ENCODE measurements around the gene CYP26C1.
A peak's percentile ranks its signal among the peaks of the same experiment; 100 is the strongest.

Gene CYP26C1

GRCh38 chr10:93030409-93030808 lies 30.2 kb upstream of the CYP26C1 start:
- DNase-seq (ENCODE audit: low spot score), result no peak
- TF ChIP-seq, protein P1, sequence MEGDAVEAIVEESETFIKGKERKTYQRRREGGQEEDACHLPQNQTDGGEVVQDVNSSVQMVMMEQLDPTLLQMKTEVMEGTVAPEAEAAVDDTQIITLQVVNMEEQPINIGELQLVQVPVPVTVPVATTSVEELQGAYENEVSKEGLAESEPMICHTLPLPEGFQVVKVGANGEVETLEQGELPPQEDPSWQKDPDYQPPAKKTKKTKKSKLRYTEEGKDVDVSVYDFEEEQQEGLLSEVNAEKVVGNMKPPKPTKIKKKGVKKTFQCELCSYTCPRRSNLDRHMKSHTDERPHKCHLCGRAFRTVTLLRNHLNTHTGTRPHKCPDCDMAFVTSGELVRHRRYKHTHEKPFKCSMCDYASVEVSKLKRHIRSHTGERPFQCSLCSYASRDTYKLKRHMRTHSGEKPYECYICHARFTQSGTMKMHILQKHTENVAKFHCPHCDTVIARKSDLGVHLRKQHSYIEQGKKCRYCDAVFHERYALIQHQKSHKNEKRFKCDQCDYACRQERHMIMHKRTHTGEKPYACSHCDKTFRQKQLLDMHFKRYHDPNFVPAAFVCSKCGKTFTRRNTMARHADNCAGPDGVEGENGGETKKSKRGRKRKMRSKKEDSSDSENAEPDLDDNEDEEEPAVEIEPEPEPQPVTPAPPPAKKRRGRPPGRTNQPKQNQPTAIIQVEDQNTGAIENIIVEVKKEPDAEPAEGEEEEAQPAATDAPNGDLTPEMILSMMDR (IDR thresholded peaks at IDR 0.05; ENCODE audit: borderline replicate concordance, control extremely low read depth, extremely low read depth, insufficient read depth, missing control alignments), result no peak
- in situ Hi-C loops (cut with MboI; ENCODE audit: low sequenced_read_pairs, unreplicated experiment), result no loop called here

DNA sequence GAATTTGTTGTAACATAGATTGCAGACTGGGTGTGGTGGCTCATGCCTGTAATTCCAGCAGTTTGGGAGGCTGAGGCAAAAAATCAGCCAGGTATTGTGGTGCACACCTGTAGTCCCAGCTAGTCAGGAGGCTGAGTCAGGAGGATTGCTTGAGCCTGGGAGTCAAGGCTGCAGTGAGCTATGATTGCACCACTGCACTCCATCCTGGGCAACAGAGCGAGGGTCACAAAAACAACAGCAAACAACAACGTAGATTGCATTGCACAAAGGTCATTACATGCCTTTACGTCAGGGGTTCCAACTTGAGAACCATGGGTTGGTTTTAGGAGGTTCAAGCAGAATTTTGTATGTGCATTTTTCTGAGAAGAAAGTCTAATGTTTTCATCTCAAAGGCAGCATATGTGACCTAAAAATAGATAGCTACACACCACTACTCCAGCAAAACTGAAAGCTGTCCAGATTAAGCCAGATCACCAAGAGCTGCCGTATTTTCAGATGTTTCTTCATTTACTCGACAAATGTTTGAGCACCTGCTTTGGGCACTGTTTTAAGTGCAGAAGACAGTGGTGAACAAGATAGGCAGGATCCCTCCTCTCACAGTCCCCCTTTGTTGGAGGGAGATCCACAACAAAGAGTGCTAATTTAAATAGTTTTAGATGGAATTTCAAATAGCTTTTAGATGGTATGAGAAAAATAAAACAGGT lies 28.3 kb upstream of the CYP26C1 start:
- no peak for DNase-seq (ENCODE audit: low spot score)
- in situ Hi-C loops (cut with MboI; ENCODE audit: low sequenced_read_pairs, unreplicated experiment), result no loop called here
- TF ChIP-seq, protein P1 (IDR thresholded peaks at IDR 0.05; ENCODE audit: borderline replicate concordance, control extremely low read depth, extremely low read depth, insufficient read depth, missing control alignments), result no peak

- in situ Hi-C loops (cut with MboI; ENCODE audit: low sequenced_read_pairs, unreplicated experiment), result no loop called here
- TF ChIP-seq, protein P1 (IDR thresholded peaks at IDR 0.05; ENCODE audit: borderline replicate concordance, control extremely low read depth, extremely low read depth, insufficient read depth, missing control alignments), result no peak
- no peak for DNase-seq (ENCODE audit: low spot score)
Measured at GRCh38 chr10:93032809-93033137, 27.8 kb upstream of the CYP26C1 start.

GRCh38 chr10:93034426-93034825 lies 26.2 kb upstream of the CYP26C1 start:
- in situ Hi-C loops (cut with MboI; ENCODE audit: low sequenced_read_pairs, unreplicated experiment), result no loop called here
- no peak for DNase-seq (ENCODE audit: low spot score)
- TF ChIP-seq, protein P1 (IDR thresholded peaks at IDR 0.05; ENCODE audit: borderline replicate concordance, control extremely low read depth, extremely low read depth, insufficient read depth, missing control alignments), result no peak

GRCh38 chr10:93039110-93039509 lies 21.5 kb upstream of the CYP26C1 start:
- in situ Hi-C loops (cut with MboI; ENCODE audit: low sequenced_read_pairs, unreplicated experiment), result no loop called here
- TF ChIP-seq, protein P1 (IDR thresholded peaks at IDR 0.05; ENCODE audit: borderline replicate concordance, control extremely low read depth, extremely low read depth, insufficient read depth, missing control alignments), result no peak
- no peak for DNase-seq (ENCODE audit: low spot score)

- in situ Hi-C loops (cut with MboI; ENCODE audit: low sequenced_read_pairs, unreplicated experiment), result no loop called here
- TF ChIP-seq, protein P1 (IDR thresholded peaks at IDR 0.05; ENCODE audit: borderline replicate concordance, control extremely low read depth, extremely low read depth, insufficient read depth, missing control alignments), result peak; percentile 52
- peak; percentile 70 for DNase-seq (ENCODE audit: low spot score)
Measured at GRCh38 chr10:93039721-93040120, 20.9 kb upstream of the CYP26C1 start.
